Kidney (tissue), 14 donors: Measurements from ENCODE around the gene CSNK1G2. TPM values are rescaled to one million over a fixed set of nuclear protein-coding genes. Genes with fewer than 3 reads are reported as not detected.

Experiments used
- DNase-seq, 5 donors: peaks; one replicate each; pipeline ENCODE4 v3.0.0-alpha.2; 2013 to 2020
- FAIRE-seq: peaks from 2 replicates; lab custom pipeline; 2012; peaks lifted over from hg19 to GRCh38; lab: Jason Lieb, UNC
- H3K27ac ChIP-seq, 2 donors: one replicate each; pipeline ENCODE4 v1.7.0; 2013; ENCODE audit warnings: low read depth in 2 of 2, low read length in 2 of 2, inconsistent platforms in 1 of 2
- H3K27me3 ChIP-seq: one replicate; pipeline ENCODE4 v1.7.1; 2013; ENCODE audit warnings: low read length, inconsistent platforms; ENCODE audit not compliant: control insufficient read depth, insufficient read depth
- H3K36me3 ChIP-seq, 3 donors: one replicate each; pipeline versions ENCODE4 v1.7.0 to v1.7.1; 2013; ENCODE audit warnings: low read length in 3 of 3, control low read depth in 1 of 3, inconsistent platforms in 1 of 3; ENCODE audit not compliant: insufficient read depth in 3 of 3, control insufficient read depth in 2 of 3
- H3K4me1 ChIP-seq, 3 donors: one replicate each; pipeline versions ENCODE4 v1.7.0 to v1.7.1; 2013; ENCODE audit warnings: low read length in 3 of 3, inconsistent platforms in 1 of 3, low read depth in 1 of 3; ENCODE audit not compliant: control insufficient read depth in 2 of 3, insufficient read depth in 2 of 3
- H3K4me3 ChIP-seq, 3 donors: one replicate each; pipeline versions ENCODE4 v1.7.0 to v1.8.1; 2013; ENCODE audit warnings: low read length in 3 of 3, control low read depth in 1 of 3, inconsistent platforms in 1 of 3
- H3K9ac ChIP-seq, 3 donors: one replicate each; pipeline versions ENCODE4 v1.7.0 to v1.7.1; 2013; ENCODE audit warnings: low read length in 3 of 3, control low read depth in 1 of 3, inconsistent platforms in 1 of 3
- H3K9me3 ChIP-seq, 3 donors: one replicate each; pipeline versions ENCODE4 v1.7.0 to v1.7.1; 2013; ENCODE audit warnings: low read length in 3 of 3, control low read depth in 1 of 3, inconsistent platforms in 1 of 3; ENCODE audit not compliant: control insufficient read depth in 2 of 3, insufficient read depth in 1 of 3
- CTCF ChIP-seq: IDR thresholded peaks from 3 replicates; pipeline ENCODE4 v1.5.1; 2012; ENCODE audit warnings: mild to moderate bottlenecking, moderate library complexity, borderline replicate concordance; ENCODE audit not compliant: insufficient read depth; ENCODE audit errors: extremely low read depth
- intact Hi-C: fragments of 100-400 bp; cut with DNase I; formaldehyde crosslinking; loops from one replicate; pipeline ENCODE4 v1.11.1; 2022
- polyA plus RNA-seq: library from polyadenylated mRNA; stranded (reverse); fragments of 350-450 nt; fragmentation: Illumina TruSeq; extraction: RNeasy Lipid Tissue Mini Kit (QIAGEN cat#74804); gene quantifications from one replicate; pipeline ENCODE4 v1.2.3, GENCODE V29; 2014; ENCODE audit warnings: low read depth, low replicate concordance; ENCODE audit not compliant: insufficient read depth
- total RNA-seq: library from RNA; stranded (reverse); fragmentation: NEBNext Ultra II Directional; extraction: Animal tissue kit (Norgen Biotek cat#: 25700); gene quantifications from one replicate; pipeline ENCODE4 v1.2.1, GENCODE V29; 2021
- donor health status: control.
- donor health status: control.
- donor health status: control.
- donor health status: control.
- donor health status: control.
- donor health status: DM: yes; HTN: yes; CAD: no.
- donor health status: Normal renal cell carcinoma (clear cell type).

CSNK1G2 gene
- total and polyA plus RNA-seq, 2 donors from 2014 or later, result 33.1 to 66.2 TPM

- DNase-seq (no peak), FAIRE-seq (no peak)
- Histone ChIP-seq H3K9me3 (no peaks in the 10 kb centered on the region), H3K36me3 (peaks cover 2 to 3% (median 2%) of the 10 kb centered on the region in 3 donors), H3K27me3 (no peaks in the 10 kb centered on the region), H3K4me3 (no peak overlapping the region), H3K4me1 (peaks cover 0 to 2% (median 0%) of the 10 kb centered on the region in 3 donors), H3K9ac (no peak overlapping the region), H3K27ac (no peak overlapping the region)
- TF ChIP-seq CTCF, result no peak
- intact Hi-C loops, result no loop called here
Measured at GRCh38 chr19:2003874-2004273, 62.9 kb downstream of the CSNK1G2 start.

- Histone ChIP-seq H3K27me3 (no peaks in the 10 kb centered on the region), H3K9ac (no peak overlapping the region), H3K4me3 (no peak overlapping the region), H3K4me1 (peaks cover 0 to under 1% (median 0%) of the 10 kb centered on the region in 3 donors), H3K36me3 (no peaks in the 10 kb centered on the region), H3K27ac (no peak overlapping the region), H3K9me3 (no peaks in the 10 kb centered on the region)
- FAIRE-seq, result no peak
- intact Hi-C loops, result no loop called here
- no peak for TF ChIP-seq CTCF
- no peak for DNase-seq
Measured at GRCh38 chr19:2010135-2010668, 69.2 kb downstream of the CSNK1G2 start.

GRCh38 chr19:2011169-2011568 is 70.2 kb downstream of the CSNK1G2 start:
- no peak for TF ChIP-seq CTCF
- H3K4me3 ChIP-seq, result no peak overlapping the region
- H3K4me1 ChIP-seq, result no peaks in the 10 kb centered on the region
- no peak overlapping the region for H3K9ac ChIP-seq
- no peak for FAIRE-seq
- no peaks in the 10 kb centered on the region for H3K36me3 ChIP-seq
- no peaks in the 10 kb centered on the region for H3K9me3 ChIP-seq
- H3K27ac ChIP-seq, result no peak overlapping the region
- no peaks in the 10 kb centered on the region for H3K27me3 ChIP-seq
- intact Hi-C loops, result no loop called here
- DNase-seq, result no peak
